Activated T-helper 2 cell treated with anti-CD3 and anti-CD28 coated beads, Interferon-gamma antibody, Interleukin-2, Interleukin-4, amounts not matched to agents 10 μg/mL and 5 μg/mL and 100 μg/mL, durations not matched to agents 14 hours and 24 hours and 36 hours (primary cell): ENCODE measurements around the gene SGCE. TPM values are rescaled to one million over a fixed set of nuclear protein-coding genes. Genes with fewer than 3 reads are reported as not detected.

Experiments
- DNase-seq: peaks from one replicate; pipeline ENCODE4 v3.0.0; 2021; ENCODE audit warnings: low spot score
- H3K27ac Mint-ChIP-seq: one replicate; pipeline ENCODE4 v1.8.0; 2021; ENCODE audit warnings: mixed read lengths
- H3K27me3 Mint-ChIP-seq: one replicate; pipeline ENCODE4 v1.8.0; 2021; ENCODE audit warnings: low read depth, mixed read lengths
- H3K36me3 Mint-ChIP-seq: one replicate; pipeline ENCODE4 v1.8.0; 2021; ENCODE audit warnings: low read depth, mixed read lengths
- H3K4me1 Mint-ChIP-seq: one replicate; pipeline ENCODE4 v1.8.0; 2021; ENCODE audit warnings: low read depth, mixed read lengths
- H3K4me3 Mint-ChIP-seq: one replicate; pipeline ENCODE4 v1.8.0; 2021; ENCODE audit warnings: low read depth, mild to moderate bottlenecking, moderate library complexity, mixed read lengths
- H3K9me3 Mint-ChIP-seq: one replicate; pipeline ENCODE4 v1.8.0; 2021; ENCODE audit warnings: mixed read lengths
- intact Hi-C: fragments of 100-400 bp; cut with micrococcal nuclease; formaldehyde crosslinking; loops from one replicate; pipeline ENCODE4 v1.15.1; 2023
- total RNA-seq: library from RNA; stranded (reverse); gene quantifications from 2 replicates; pipeline ENCODE4 v1.2.3, GENCODE V29; 2022

Gene SGCE
- total RNA-seq, 1 donor from 2014 or later, result 2.0 TPM

DNA sequence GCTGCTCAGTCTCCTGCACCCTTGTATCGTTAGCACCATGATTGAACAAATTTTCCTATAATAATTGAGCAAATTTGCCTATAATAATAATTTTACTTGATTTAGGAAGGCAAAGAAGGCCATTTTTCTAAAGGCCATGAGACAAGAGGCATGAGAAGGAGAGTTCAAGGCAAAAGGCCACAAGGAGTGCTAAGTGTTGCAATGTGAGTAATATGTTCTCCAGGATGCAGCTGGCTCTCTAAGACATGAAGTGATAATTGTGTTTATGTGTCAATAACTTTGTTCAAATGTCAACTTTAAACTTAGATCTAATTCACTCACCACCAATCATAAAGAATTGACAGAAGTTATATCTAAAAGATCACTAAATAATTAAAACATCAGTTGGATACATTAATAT, 53.8 kb downstream of the SGCE start:
- no peaks in the 10 kb centered on the region for H3K4me1 Mint-ChIP-seq
- H3K4me3 Mint-ChIP-seq, result no peak overlapping the region

DNA sequence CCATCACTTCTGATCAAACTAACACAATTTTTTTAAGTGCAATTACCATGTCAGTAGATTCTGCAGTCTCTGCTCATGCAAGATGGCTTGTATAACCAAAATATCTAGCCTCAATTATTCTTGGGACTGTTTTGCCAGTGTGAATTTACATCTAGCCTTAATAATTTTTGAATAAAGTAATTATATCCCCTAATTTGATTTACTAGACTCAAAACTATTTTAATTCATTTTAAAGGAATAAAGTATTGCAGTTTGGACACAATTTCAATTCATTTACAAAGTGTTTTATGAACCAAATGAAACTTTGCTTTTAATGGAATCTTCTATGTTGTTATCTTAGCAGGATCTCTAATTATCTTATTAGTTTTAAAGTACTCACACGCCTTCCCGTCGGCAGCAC, 55.7 kb downstream of the SGCE start:
- H3K4me3 Mint-ChIP-seq, result no peak overlapping the region
- intact Hi-C loops, result no loop called here
- DNase-seq, result no peak
- H3K4me1 Mint-ChIP-seq, result no peaks in the 10 kb centered on the region
- H3K9me3 Mint-ChIP-seq, result no peaks in the 10 kb centered on the region
- no peaks in the 10 kb centered on the region for H3K36me3 Mint-ChIP-seq
- H3K27ac Mint-ChIP-seq, result no peak overlapping the region
- H3K27me3 Mint-ChIP-seq, result no peaks in the 10 kb centered on the region

More for the DNA sequence above, 53.8 kb downstream of the SGCE start:
- intact Hi-C loops, result no loop called here
- H3K36me3 Mint-ChIP-seq, result no peaks in the 10 kb centered on the region
- H3K9me3 Mint-ChIP-seq, result peaks cover 4% of the 10 kb centered on the region
- DNase-seq, result no peak
- peaks cover 2% of the 10 kb centered on the region for H3K27me3 Mint-ChIP-seq
- H3K27ac Mint-ChIP-seq, result no peak overlapping the region

DNA sequence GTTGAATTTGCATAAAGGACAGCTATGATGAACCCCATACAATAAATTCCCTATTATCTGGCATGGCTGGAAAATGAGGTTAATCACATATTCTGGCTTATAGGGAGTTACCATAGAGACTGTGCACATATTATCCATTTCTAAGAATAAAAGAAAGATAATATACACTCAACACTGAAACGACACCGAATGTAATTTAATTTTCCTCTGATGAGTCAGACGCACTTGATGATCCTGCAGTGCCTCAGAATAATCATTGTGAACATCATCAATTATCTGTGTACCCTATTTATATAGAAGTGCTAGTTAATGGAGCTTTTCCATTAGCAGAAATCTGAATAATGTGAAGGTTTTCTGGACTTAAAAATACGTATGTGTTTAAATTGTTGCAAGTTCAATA, 60.2 kb downstream of the SGCE start:
- no peaks in the 10 kb centered on the region for H3K27me3 Mint-ChIP-seq
- H3K4me3 Mint-ChIP-seq, result no peak overlapping the region
- H3K27ac Mint-ChIP-seq, result no peak overlapping the region
- H3K9me3 Mint-ChIP-seq, result no peaks in the 10 kb centered on the region
- H3K36me3 Mint-ChIP-seq, result no peaks in the 10 kb centered on the region
- no peak for DNase-seq
- intact Hi-C loops, result no loop called here
- H3K4me1 Mint-ChIP-seq, result no peaks in the 10 kb centered on the region

DNA sequence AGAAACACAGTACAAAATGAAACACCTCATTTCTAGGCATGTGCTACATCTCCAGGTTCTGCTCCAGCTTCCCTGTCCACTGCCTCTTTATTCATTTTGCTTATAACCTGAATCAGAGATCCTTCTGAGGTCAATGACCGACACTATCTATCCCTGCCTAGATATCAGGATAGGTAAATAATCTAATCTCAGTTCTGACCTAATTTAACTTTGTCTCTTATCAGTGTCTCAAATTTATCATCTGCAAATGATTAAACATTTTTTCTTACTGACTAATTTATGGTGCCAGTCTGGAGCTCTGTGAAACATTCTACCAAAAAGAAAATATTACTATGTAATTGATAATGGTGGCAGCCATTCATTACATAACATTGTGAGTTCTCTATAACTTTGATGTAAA, 61.1 kb downstream of the SGCE start:
- Mint-ChIP-seq H3K9me3 (no peaks in the 10 kb centered on the region), H3K4me1 (no peaks in the 10 kb centered on the region), H3K4me3 (no peak overlapping the region), H3K27me3 (no peaks in the 10 kb centered on the region), H3K27ac (no peak overlapping the region), H3K36me3 (no peaks in the 10 kb centered on the region)
- intact Hi-C loops, result loop anchor here (5.0 kb wide), 1 partner anchor 57 kb away; no protein-coding TSS in a partner anchor
- no peak for DNase-seq

DNA sequence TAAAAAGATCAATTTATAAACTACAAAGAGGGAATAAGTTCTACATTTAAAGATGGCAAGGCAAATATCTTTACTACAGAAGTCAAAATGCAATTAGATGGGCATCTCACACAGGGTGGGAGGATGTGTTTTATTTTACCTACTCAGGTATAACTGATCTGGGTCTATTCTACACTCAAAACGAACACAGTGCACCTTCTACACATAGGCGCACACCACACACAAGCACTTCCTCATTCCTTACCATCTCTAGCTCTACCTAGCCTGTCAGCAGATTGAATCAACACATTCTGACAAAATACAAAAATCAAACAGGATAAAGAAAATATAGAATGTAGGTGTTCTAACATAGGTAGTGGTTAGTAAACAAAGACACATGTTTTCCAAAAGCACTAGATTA, 64.8 kb downstream of the SGCE start:
- no peak overlapping the region for H3K4me3 Mint-ChIP-seq
- intact Hi-C loops, result loop anchor here (5.0 kb wide), 1 partner anchor 61 kb away; no protein-coding TSS in a partner anchor
- no peak overlapping the region for H3K27ac Mint-ChIP-seq
- H3K4me1 Mint-ChIP-seq, result no peaks in the 10 kb centered on the region
- no peaks in the 10 kb centered on the region for H3K27me3 Mint-ChIP-seq
- no peak for DNase-seq
- no peaks in the 10 kb centered on the region for H3K36me3 Mint-ChIP-seq
- H3K9me3 Mint-ChIP-seq, result no peaks in the 10 kb centered on the region

DNA sequence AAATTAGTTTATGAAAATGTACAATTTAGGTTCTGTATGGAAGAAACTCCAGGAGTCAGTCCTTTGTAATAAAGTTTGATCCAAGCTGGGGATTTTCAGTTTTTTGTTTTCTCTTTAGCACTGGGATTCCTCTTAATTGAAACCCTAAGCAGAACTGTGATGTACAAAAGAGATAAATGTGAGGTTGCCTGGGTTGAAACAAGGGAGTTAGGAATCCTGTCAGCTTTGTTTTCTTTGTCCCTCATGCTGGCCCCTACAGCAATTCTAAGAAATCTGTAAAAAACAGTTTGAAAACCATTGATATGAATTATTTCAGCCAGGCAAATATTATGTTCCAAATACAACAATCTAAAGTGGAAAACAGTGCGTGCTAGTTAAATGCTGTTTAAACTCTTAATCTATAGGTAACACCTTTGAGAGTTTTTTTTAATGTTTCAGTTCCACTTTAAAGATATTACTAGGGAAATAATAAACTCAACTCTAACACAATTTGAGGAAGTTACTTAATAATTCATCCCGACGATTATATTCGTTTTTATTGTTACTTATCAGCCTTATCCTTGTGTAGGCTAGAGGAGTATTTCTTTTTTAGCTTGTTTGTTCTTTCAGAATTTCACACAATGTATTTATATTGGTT, 65.3 kb downstream of the SGCE start:
- Mint-ChIP-seq H3K36me3 (no peaks in the 10 kb centered on the region), H3K27ac (no peak overlapping the region), H3K4me1 (no peaks in the 10 kb centered on the region), H3K4me3 (no peak overlapping the region), H3K27me3 (no peaks in the 10 kb centered on the region), H3K9me3 (no peaks in the 10 kb centered on the region)
- intact Hi-C loops, result loop anchor here (5.0 kb wide), 1 partner anchor 62 kb away; no protein-coding TSS in a partner anchor
- no peak for DNase-seq

DNA sequence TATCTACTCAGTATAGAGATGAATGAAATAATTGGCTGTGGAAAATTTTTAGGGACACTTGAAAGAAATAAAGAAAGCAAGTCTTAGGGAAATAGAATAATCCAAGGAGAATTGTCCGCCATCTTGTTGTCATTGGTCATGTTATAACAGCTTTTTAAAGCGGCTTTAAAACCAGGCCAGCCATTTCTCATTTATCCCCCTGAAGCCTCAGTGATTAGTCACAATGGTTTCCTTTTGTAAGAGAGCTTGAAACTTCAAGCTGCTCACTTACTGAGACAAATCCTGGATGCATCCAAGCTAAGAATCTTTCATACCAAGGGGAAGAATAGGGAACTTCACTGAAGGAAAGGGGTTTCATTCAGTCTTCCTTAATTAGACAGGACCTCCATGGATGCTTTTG, 67.9 kb downstream of the SGCE start:
- no peak overlapping the region for H3K4me3 Mint-ChIP-seq
- no peaks in the 10 kb centered on the region for H3K9me3 Mint-ChIP-seq
- no peaks in the 10 kb centered on the region for H3K27me3 Mint-ChIP-seq
- intact Hi-C loops, result no loop called here
- no peak for DNase-seq
- H3K36me3 Mint-ChIP-seq, result no peaks in the 10 kb centered on the region
- no peak overlapping the region for H3K27ac Mint-ChIP-seq
- no peaks in the 10 kb centered on the region for H3K4me1 Mint-ChIP-seq

DNA sequence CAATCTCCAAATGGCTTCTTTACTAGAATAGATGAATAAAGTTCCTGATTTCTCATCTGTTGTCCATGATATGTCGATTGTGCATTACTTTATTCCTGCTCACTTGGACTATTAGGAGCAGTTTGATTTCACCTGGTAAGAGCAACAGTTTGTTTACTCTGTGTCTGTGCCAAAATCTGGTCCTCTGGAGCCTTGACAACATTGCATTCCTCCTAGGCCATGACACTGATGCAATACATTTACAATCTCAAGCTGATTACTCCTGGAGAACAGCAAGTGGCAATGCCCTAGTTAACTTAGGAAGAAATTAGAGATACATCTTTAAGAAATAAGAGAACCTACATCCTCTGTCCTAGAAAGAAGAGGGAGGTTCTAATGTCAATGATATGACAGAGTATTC, 71.8 kb downstream of the SGCE start:
- Mint-ChIP-seq H3K27me3 (no peaks in the 10 kb centered on the region), H3K9me3 (no peaks in the 10 kb centered on the region), H3K4me3 (no peak overlapping the region), H3K4me1 (peaks cover 9% of the 10 kb centered on the region), H3K36me3 (peaks cover 9% of the 10 kb centered on the region), H3K27ac (no peak overlapping the region)
- intact Hi-C loops, result no loop called here
- DNase-seq, result no peak

DNA sequence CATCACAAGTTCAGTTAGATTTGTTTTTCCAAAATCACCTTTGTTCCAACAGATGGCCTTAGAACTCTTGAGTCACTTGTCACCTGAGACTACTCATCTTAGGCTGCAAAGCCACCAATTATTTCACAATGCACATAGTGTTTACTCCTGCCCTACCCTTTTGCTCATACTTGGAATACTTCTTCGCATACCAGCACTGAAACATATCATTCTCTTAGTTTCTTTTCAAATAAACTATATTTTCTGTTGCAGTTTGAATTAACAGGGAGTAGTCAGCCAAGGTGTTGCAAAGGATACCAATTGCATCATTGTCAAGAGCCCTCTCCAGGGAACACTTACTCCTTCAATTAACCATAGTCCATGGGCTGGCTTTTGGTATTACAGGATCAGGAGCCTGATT, 75.3 kb downstream of the SGCE start:
- Mint-ChIP-seq H3K27me3 (no peaks in the 10 kb centered on the region), H3K36me3 (peaks cover 20% of the 10 kb centered on the region), H3K4me1 (peaks cover 9% of the 10 kb centered on the region), H3K4me3 (no peak overlapping the region), H3K9me3 (peaks cover 11% of the 10 kb centered on the region), H3K27ac (no peak overlapping the region)
- no peak for DNase-seq
- intact Hi-C loops, result no loop called here

DNA sequence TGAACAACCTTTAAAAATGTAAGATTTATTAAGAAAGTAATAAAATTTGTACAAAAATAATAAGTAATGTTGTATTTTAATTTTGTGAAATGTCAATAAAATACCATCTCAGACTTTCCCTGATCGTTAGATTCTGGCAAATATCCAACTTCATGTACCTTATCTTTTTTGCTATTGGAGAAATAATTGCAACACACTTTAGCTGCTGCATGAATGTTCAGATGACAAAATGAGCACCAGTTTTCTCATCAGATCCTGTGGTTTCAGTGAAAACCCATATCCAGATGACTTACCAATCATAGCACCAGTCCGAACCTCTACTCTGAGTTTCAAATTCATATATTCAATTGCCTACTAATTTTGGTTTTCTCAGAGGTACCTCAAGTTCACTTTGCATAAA, 76.5 kb downstream of the SGCE start:
- Mint-ChIP-seq H3K9me3 (peaks cover 21% of the 10 kb centered on the region), H3K27me3 (no peaks in the 10 kb centered on the region), H3K4me3 (no peak overlapping the region), H3K27ac (no peak overlapping the region), H3K4me1 (peaks cover 9% of the 10 kb centered on the region), H3K36me3 (peaks cover 30% of the 10 kb centered on the region)
- intact Hi-C loops, result no loop called here
- no peak for DNase-seq

DNA sequence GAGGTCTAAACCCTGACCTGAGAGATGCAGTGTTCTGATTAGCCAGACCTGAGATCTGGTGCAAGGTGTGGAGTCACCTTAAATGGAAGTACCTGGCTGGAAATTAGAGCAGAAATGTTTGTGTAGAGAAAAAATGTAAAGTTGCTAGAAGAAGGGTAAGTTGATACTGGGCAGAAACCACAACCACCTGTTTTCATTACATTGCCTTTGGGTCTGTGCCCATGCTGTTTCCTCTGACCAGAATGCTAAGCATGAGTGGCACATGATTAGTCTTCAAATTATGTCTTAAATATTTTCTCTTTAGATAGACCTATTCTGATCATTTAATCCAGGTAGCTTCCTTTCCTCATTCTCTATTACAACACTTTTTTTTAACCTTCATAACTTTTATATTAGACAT, 77.3 kb downstream of the SGCE start:
- Mint-ChIP-seq H3K9me3 (peaks cover 26% of the 10 kb centered on the region), H3K27ac (no peak overlapping the region), H3K27me3 (no peaks in the 10 kb centered on the region), H3K36me3 (peaks cover 36% of the 10 kb centered on the region), H3K4me1 (peaks cover 9% of the 10 kb centered on the region), H3K4me3 (no peak overlapping the region)
- intact Hi-C loops, result no loop called here
- no peak for DNase-seq

DNA sequence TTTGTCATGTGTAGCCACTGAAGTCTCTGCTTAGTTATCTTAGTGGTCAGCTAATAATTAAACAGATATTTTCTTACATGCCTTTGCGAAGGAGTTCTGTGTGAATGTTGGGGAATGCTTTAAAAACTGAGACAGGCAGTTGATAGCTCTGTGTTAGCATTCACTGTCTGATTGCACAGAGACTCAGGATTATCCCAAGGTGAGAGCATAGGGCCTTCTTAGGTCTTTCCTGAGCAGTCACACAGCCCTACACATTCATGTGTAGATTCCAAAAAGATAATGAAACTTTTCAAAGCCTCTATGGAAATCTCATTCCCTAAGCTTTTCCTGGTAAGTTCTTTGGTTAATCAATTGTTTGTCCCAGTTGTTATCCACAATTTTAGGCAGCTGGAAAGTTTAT, 78.6 kb downstream of the SGCE start:
- no peak for DNase-seq
- Mint-ChIP-seq H3K27ac (no peak overlapping the region), H3K36me3 (peaks cover 36% of the 10 kb centered on the region), H3K4me3 (no peak overlapping the region), H3K4me1 (peaks cover 9% of the 10 kb centered on the region), H3K9me3 (peaks cover 26% of the 10 kb centered on the region), H3K27me3 (no peaks in the 10 kb centered on the region)
- intact Hi-C loops, result no loop called here

DNA sequence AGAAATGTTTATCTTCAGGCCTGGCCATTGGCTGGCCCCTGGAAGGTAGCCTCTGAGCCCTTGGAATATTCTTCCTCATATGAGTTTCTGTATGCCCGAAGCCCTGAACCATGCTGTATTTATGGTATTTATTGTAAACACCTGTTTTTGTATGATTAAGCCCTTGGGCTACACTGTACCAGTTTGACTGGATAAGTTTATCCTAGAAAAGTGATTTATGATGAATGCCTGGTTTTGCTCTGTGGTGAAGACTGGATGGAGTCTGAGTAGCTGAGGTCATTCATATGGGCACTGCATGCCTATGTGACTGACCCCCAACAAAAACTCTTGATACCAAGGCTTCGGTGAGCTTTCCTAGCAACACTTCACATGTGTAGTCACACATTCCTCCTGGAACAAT, 79.6 kb downstream of the SGCE start:
- Mint-ChIP-seq H3K4me3 (no peak overlapping the region), H3K27ac (no peak overlapping the region), H3K27me3 (no peaks in the 10 kb centered on the region), H3K36me3 (peaks cover 39% of the 10 kb centered on the region), H3K4me1 (peaks cover 9% of the 10 kb centered on the region), H3K9me3 (peaks cover 26% of the 10 kb centered on the region)
- no peak for DNase-seq
- intact Hi-C loops, result no loop called here

DNA sequence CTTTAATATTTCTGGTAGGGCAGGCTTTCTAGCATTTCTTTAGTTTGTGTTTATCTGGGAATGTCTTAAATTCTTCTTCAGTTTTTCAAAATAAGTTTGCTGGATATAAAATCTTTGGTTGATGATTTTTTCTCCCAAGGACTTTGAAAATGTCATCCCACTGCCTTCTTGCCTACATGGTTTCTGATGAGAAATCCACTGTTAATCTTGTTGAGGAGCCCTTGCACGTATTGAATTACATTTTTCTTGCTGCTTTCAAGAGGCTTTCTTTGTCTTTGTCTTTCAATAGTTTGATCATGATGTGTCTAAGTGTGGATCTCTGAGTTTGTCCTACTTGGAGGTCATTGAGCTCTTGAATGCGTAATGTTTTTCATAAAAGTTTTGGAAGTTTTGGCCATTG, 80.3 kb downstream of the SGCE start:
- intact Hi-C loops, result no loop called here
- Mint-ChIP-seq H3K27ac (no peak overlapping the region), H3K36me3 (peaks cover 36% of the 10 kb centered on the region), H3K4me1 (peaks cover 9% of the 10 kb centered on the region), H3K27me3 (no peaks in the 10 kb centered on the region), H3K4me3 (no peak overlapping the region), H3K9me3 (peaks cover 26% of the 10 kb centered on the region)
- no peak for DNase-seq
